ENCODE data around the gene EMC1.
"Not testable (repeated sequence)": the region's sequence is repeated elsewhere in the genome, so short reads cannot be mapped to it uniquely, and the experiment has no call there.

EMC1 gene

GRCh38 chr1:19190468-19190867, 60.9 kb downstream of the EMC1 start:
- DNase-seq (ENCODE audit: low spot score): no peak

GRCh38 chr1:19189270-19189669, 62.1 kb downstream of the EMC1 start:
- DNase-seq (ENCODE audit: low spot score): no peak

GRCh38 chr1:19187852-19188251, 63.5 kb downstream of the EMC1 start:
- DNase-seq (ENCODE audit: low spot score): no peak

DNA sequence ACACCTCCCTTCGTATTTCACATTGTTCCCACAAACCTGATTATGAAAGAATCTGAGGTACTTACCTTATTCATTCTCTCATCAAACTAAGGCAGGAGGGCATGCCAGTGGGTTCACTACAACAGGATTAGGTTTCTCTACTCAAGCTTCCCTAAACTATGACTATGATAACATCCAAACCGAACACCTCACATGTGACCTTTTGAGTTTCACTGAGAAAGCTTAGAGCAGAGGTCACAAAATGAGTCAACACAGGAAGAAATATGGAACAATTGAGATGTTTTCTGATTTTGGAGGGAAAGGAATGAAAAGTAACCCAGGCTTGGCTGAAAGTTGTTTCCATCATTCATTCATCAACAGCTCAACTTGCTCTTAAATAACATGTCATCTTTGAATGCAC, 65.3 kb downstream of the EMC1 start:
- DNase-seq (ENCODE audit: low spot score): no peak

DNA sequence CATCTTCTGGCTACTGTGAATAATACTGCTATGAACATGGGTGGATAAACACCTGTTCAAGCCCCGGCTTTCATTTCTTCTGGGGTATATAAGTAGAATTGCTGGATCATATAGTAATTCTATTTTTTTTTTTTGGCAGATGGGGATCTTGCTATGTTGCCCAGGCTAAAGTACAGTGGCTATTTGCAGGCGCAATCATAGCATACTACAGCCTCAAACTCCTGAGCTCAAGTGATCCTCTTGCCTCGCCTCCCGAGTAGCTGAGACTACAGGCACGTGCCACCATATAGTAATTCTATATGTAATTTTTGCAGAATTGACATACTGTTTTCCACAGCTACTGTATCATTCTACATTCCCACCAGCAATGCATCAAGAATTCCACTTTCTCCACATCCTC, 69.1 kb downstream of the EMC1 start:
- DNase-seq (ENCODE audit: low spot score): no peak

GRCh38 chr1:19180265-19180657, 71.1 kb downstream of the EMC1 start:
- not testable (repeated sequence) for DNase-seq (ENCODE audit: low spot score)

DNA sequence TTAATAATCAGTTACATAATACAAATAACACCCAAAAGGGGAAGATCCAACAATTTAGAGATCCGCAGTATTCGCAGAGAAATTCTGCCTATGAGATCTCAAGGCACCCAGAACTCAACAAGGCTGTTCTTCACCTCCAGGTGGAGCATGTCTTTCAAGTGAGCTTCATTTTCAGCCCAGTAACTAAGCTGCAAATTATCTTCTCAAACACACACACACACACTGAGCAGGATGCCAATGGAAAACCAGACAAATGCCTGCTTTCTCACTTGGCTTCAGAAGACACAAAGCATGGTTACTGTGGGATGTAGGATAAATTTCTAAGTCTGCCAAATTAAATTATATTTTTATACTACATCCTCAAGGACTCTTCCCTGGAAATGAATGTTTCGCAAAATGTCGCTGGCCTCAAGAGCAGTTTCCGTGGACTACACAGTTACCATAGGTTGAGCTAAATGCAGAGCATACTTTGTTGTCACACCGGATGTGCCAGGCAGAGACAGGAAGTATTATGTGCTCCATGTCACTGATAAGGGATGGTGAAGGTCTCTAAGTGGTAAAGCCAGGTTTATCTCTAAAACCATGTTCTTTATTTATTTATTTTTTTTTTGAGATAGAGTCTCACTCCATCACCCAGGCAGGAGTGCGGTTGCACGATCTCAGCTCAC, 71.6 kb downstream of the EMC1 start:
- DNase-seq (ENCODE audit: low spot score): no peak

- no peak for DNase-seq (ENCODE audit: low spot score)
Observed at GRCh38 chr1:19178734-19179398, 72.5 kb downstream of the EMC1 start.

GRCh38 chr1:19177811-19178210, 73.5 kb downstream of the EMC1 start:
- no peak for DNase-seq (ENCODE audit: low spot score)

DNA sequence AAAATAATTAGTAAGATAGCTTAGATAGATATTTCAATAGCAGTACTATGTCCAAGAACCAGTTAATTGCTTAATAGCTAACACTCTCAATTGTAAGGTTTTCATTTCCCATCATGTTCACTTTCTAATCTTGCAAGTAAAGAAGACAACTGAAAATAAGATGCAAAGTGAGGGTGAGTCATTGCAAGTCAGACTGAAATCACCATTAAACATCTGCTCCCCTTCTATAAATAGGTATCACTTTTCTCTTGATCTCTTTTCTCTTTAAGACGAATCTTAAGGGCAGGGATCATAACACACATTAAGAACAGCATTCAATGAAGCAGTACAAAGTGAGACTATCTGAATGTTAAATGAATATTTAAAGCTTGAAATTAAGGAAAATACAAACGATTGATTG, 81.7 kb downstream of the EMC1 start:
- no peak for DNase-seq (ENCODE audit: low spot score)

DNA sequence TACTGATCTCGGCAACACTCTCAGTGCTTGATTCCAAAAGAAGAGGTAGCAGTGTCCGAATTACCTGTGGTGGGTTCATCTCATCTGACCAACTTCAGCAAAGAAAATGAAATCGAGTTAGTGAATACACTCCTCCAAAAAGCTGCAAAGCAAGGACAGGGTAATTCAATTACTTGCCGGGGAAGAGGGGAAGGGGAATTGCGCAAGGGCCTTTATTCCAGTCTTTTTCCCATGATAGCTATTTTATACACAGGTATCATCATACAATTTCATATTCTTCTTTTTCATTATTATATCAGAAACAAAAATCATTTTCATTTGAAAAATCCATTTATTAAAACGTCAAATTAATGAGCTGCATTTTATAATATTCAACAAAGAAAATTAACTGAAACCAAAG, 84.2 kb downstream of the EMC1 start:
- no peak for DNase-seq (ENCODE audit: low spot score)

DNA sequence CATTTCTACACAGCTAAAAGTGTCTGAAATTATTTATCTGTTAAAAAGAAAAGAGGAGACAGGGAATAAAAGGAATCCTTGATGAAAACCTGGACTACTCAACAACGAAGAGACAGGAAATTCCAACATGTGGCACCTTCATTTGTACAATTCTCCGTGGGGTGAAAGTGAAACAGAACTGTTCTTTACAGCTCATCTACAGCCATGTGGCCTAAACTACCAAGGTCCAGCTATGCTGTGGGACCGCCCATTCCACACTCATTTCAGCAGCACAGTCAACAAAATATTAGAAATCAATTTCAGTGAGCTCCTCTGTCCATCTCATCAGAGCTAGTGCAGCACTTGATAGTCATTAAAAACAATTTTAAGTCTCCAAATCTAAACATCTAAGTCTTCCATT, 85.3 kb downstream of the EMC1 start:
- DNase-seq (ENCODE audit: low spot score): no peak
